NCI-H1694 (cell line): ENCODE data around the gene BTBD17.
A peak's percentile ranks its signal among the peaks of the same experiment; 100 is the strongest.

Experiments used
- DNase-seq: peaks from one replicate; lab custom pipeline; 2025; lab: John Stamatoyannopoulos, UW

The BTBD17 gene

GRCh38 chr17:74387365-74388218 is 25.9 kb upstream of the BTBD17 start:
- no peak for DNase-seq

DNA sequence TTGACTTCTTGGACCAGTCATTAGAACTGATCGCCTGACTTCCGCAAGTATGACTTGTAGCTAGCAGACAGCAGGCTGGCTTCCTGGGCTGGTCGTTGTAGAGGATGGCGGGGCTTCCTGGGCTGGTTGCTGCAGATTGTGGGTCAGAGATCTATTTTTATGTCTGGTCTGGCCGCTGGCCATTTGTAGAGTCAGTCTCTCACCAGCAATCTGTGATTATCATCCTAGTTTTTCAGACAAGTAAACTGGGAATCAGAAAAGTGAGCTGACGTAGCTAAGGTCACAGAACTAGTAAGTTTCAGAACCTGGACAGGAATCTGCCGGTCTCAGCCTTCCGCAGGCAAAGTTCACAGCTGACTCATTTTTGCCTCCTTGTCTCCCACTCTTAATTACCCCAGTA is 24.7 kb upstream of the BTBD17 start:
- DNase-seq, result no peak

- DNase-seq, result no peak
Observed at GRCh38 chr17:74385201-74385600, 23.5 kb upstream of the BTBD17 start.

DNA sequence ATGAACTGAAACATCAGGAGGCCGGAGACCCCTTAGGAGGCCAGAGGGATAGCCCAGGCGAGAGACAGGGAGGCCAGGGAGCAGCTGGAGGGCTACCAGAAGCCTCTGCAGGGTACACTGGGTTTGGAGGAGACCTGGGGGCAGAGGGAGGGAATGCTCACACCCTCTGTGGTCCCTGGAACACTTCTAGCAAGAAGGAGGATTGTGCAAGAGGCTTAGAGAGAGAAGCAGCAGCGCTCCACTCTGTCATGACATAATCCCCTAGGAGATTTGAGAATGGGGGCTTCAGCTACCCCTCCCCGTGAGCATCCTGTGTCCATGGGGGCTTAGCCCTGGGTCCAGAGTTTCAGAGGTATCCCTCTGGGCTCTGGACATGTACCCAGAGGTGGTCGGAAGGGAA is 21.5 kb upstream of the BTBD17 start:
- no peak for DNase-seq

- DNase-seq, result no peak
Observed at GRCh38 chr17:74380959-74381808, 19.5 kb upstream of the BTBD17 start.

GRCh38 chr17:74380086-74380958 is 18.7 kb upstream of the BTBD17 start:
- DNase-seq, result no peak

DNA sequence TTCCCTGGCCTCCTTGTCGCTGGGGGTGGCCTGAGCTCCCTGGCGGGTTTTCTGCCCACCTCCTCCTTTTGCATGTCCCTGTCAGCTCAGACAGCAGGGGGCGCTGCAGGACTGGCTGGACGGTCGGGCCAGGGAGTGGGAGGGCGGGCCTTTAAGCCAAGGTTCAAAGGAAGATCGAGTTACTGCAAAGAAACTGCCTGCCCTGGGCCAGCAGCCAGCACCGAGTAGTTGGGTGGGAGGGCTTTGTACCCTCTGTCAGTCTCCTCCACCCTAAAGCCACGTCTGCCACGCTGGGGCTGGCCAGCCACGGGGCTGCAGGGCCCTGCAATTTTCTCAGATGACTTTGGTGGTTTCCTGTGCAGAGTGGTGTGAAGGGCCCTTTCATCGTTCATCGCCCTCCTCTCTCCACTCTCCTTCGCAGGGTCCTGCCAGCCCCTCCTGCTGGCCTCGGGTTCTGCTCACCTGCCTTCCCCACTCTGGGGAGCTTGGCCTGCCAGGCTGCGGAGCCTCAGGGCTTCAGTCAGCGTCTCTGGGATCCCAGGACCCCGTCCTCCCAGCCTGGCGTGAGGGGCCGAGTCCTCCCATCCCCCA is 17.9 kb upstream of the BTBD17 start:
- peak; percentile 81 for DNase-seq

DNA sequence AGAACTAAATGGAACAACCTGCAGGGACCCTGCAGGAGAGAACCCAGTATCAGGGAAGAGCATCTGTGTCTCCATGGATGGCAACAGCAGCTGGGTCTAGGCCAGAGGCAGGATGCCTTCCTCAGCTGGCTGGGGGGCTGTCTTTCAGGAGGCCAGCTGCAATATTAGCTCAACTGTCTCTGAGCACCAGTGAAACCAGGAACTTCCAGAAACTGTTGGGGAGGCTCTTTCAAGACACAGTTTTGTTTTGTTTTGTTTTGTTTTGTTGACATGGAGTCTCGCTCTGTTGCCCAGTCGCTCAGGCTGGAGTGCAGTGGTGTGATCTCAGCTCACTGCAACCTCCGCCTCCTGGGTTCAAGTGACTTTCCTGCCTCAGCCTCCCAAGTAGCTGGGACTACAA is 13.2 kb upstream of the BTBD17 start:
- DNase-seq, result no peak

DNA sequence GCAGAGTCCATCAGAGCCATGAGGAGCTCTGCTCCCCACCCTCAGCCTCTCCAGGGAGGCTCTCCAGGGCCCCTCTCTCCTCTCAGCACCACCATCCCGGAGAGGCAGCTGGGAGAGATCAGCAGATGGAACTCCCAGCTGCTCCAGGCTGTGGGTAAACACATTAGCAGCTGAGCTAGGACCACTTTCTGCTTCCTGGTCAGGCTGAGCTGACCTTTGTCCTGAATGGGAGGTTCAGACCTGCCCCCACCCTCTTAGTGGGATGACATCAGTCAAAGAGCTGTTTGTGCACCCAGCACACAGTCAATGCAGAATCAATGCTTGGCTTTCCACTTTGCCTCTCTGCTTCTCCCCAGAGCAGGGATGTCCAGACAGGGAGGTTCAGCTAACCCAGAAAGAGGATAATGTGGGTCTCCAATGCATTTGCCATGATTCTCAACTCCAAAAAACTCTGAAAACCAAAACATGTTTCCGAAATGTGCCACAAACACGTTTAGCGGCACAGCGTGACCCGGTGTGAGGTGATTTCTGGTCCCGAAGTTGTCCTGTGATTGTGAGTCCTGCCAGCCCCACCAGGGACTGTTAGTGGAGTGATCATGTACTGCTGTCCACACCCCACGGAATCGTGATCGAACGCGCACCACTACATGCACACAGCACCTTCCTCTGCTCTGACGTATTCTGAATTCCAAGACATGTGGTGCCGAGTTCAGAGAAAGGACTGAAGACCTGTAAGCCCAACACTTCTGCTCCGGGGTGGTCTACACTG is 12.4 kb upstream of the BTBD17 start:
- peak; percentile 75 for DNase-seq

- DNase-seq, result no peak
Observed at GRCh38 chr17:74372426-74372825, 10.8 kb upstream of the BTBD17 start.

DNA sequence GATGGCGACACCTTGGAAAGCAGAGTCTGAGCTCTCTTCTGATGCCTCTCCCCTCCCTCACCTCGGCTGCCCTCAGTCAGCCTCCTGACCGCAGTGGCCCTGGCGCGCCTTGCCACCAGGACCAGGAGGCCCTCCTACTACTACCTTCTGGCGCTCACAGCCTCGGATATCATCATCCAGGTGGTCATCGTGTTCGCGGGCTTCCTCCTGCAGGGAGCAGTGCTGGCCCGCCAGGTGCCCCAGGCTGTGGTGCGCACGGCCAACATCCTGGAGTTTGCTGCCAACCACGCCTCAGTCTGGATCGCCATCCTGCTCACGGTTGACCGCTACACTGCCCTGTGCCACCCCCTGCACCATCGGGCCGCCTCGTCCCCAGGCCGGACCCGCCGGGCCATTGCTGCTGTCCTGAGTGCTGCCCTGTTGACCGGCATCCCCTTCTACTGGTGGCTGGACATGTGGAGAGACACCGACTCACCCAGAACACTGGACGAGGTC is 10.0 kb upstream of the BTBD17 start:
- DNase-seq, result no peak

- DNase-seq, result no peak
Observed at GRCh38 chr17:74369665-74370490, 8.2 kb upstream of the BTBD17 start.

DNA sequence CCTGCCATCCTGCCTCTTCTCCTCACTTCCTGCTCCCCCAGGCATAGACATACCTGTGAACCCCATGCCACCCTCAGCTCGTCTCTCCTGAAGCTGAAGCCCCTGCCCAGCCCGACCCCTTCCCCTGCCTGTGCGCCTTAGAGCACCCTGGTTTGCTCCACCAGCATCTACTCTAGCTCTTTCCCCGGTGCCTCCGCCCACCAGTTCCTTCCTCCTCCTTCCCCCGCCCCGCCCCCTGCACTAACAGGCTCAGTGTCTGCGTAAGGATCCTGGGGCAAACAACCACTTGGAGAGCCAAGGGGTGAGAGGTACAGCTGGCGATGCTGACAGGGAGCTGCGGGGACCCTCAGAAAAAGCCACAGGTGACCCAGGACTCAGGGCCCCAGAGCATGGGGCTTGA is 7.6 kb upstream of the BTBD17 start:
- no peak for DNase-seq

- peak; percentile 80 for DNase-seq
Observed at GRCh38 chr17:74368341-74369081, 6.8 kb upstream of the BTBD17 start.

GRCh38 chr17:74367206-74367605 is 5.5 kb upstream of the BTBD17 start, which contains the start of gene GPR142:
Gene GPR142 (plus strand): TSS chr17:74367506. CDS start chr17:74369541, 2,035 bp downstream.
- DNase-seq, result no peak

- no peak for DNase-seq
Observed at GRCh38 chr17:74362810-74363498, 1.3 kb upstream of the BTBD17 start.

GRCh38 chr17:74362069-74362405 is 369 bp upstream of the BTBD17 start:
- DNase-seq, result no peak

- no peak for DNase-seq
Observed at GRCh38 chr17:74360899-74361229, 804 bp downstream of the BTBD17 start.

GRCh38 chr17:74359916-74360315 is 1.8 kb downstream of the BTBD17 start:
- DNase-seq, result no peak
